B cell (primary cell): ENCODE measurements around the gene NFKBIZ. TPM values are rescaled to one million over a fixed set of nuclear protein-coding genes. Genes with fewer than 3 reads are reported as not detected.

Experiments used
- ATAC-seq: fragments of 200-7000 bp; cut with Tn5 transposase; one replicate; pipeline ENCODE4 v1.10.0; 2021; ENCODE audit warnings: low read depth, mild to moderate bottlenecking, moderate number of reproducible peaks, moderate library complexity
- CTCF ChIA-PET: fragments of 350-600 bp; sonication (Branson Sonifier 250); formaldehyde crosslinking; loops from one replicate; lab custom pipeline; 2021; ENCODE audit warnings: antibody characterized with exemption, inconsistent platforms; lab: Charles Lee
- POLR2A ChIA-PET: fragments of 350-600 bp; sonication (Branson Sonifier 250); formaldehyde crosslinking; loops from one replicate; lab custom pipeline; 2021; ENCODE audit warnings: antibody characterized with exemption; lab: Charles Lee
- DNase-seq: peaks from one replicate; pipeline ENCODE4 v3.0.0; 2013
- H2AFZ ChIP-seq: 2 replicates; pipeline ENCODE4 v1.6.1; 2012; ENCODE audit warnings: mild to moderate bottlenecking, low read depth, low read length; ENCODE audit not compliant: insufficient read depth, poor library complexity, severe bottlenecking
- H3K27ac ChIP-seq, 2 donors: 1 replicate in 1 of 2; 2 replicates in 1 of 2; pipeline ENCODE4 v1.5.1; 2012 to 2013; ENCODE audit warnings: low read length in 2 of 2, mild to moderate bottlenecking in 2 of 2, moderate library complexity in 1 of 2
- H3K27me3 ChIP-seq, 4 experiments: fragments of 200-600 bp in 1 of 4; sonication (generic) in 1 of 4; replicated peaks in 1 of 4; 1 replicate in 2 of 4; 2 replicates in 2 of 4; pipeline versions ENCODE4 v1.6.1 to v1.7.0; 2013 to 2016; ENCODE audit warnings: low read length in 3 of 4, mild to moderate bottlenecking in 2 of 4, mixed read lengths in 1 of 4, moderate library complexity in 1 of 4; ENCODE audit not compliant: insufficient read depth in 4 of 4, control insufficient read depth in 3 of 4; ENCODE audit errors: control extremely low read depth in 1 of 4
- H3K36me3 ChIP-seq, 2 experiments: replicated peaks in 1 of 2; 1 replicate in 1 of 2; 2 replicates in 1 of 2; pipeline versions ENCODE4 v1.6.1 to v1.7.1; 2013; ENCODE audit warnings: low read length in 1 of 2; ENCODE audit not compliant: insufficient read depth in 2 of 2, control insufficient read depth in 1 of 2; ENCODE audit errors: control extremely low read depth in 1 of 2, extremely low read depth in 1 of 2
- H3K4me1 ChIP-seq, 2 donors: fragments of 200-600 bp in 1 of 2; sonication (generic) in 1 of 2; 1 replicate in 1 of 2; 2 replicates in 1 of 2; pipeline versions ENCODE4 v1.5.1 to v1.6.1; 2013 to 2017; ENCODE audit warnings: low read length in 2 of 2; ENCODE audit not compliant: control insufficient read depth in 2 of 2, insufficient read depth in 2 of 2
- H3K4me2 ChIP-seq: replicated peaks from 2 replicates; pipeline ENCODE3; 2012; ENCODE audit warnings: mild to moderate bottlenecking, low read depth, low read length; ENCODE audit not compliant: poor library complexity, severe bottlenecking
- H3K4me3 ChIP-seq, 5 experiments: fragments of 200-600 bp in 1 of 5; sonication (generic) in 1 of 5; 1 replicate in 3 of 5; 2 replicates in 2 of 5; pipeline versions ENCODE4 v1.5.1 to v1.7.0; 2011 to 2016; ENCODE audit warnings: low read length in 4 of 5, mild to moderate bottlenecking in 4 of 5, low read depth in 2 of 5, control low read depth in 1 of 5, moderate library complexity in 1 of 5; ENCODE audit not compliant: insufficient read depth in 1 of 5; ENCODE audit errors: control extremely low read depth in 1 of 5, extremely low read depth in 1 of 5
- H3K79me2 ChIP-seq: fragments of 200-600 bp; sonication (generic); one replicate; pipeline ENCODE4 v1.6.0; 2016; ENCODE audit warnings: low read length; ENCODE audit not compliant: control insufficient read depth, insufficient read depth
- H3K9ac ChIP-seq: fragments of 200-600 bp; sonication (generic); 2 replicates; pipeline ENCODE4 v1.6.1; 2017; ENCODE audit warnings: mild to moderate bottlenecking, low read length, moderate library complexity
- H3K9me3 ChIP-seq, 3 donors: one replicate each; pipeline versions ENCODE4 v1.6.1 to v1.7.1; 2013; ENCODE audit warnings: low read length in 2 of 3; ENCODE audit not compliant: control insufficient read depth in 2 of 3, insufficient read depth in 1 of 3; ENCODE audit errors: control extremely low read depth in 1 of 3
- H4K20me1 ChIP-seq: 2 replicates; pipeline ENCODE4 v1.6.0; 2012; ENCODE audit warnings: mild to moderate bottlenecking, low read length; ENCODE audit not compliant: insufficient read depth, control insufficient read depth, poor library complexity, severe bottlenecking
- H3K27ac Mint-ChIP-seq: one replicate; pipeline ENCODE4 v1.8.0; 2021; ENCODE audit warnings: mixed read lengths
- H3K27me3 Mint-ChIP-seq: one replicate; pipeline ENCODE4 v1.8.0; 2021; ENCODE audit warnings: mixed read lengths
- H3K4me1 Mint-ChIP-seq: one replicate; pipeline ENCODE4 v1.8.0; 2021; ENCODE audit warnings: mixed read lengths
- H3K4me3 Mint-ChIP-seq: one replicate; pipeline ENCODE4 v1.8.0; 2021; ENCODE audit warnings: mixed read lengths
- H3K9me3 Mint-ChIP-seq: one replicate; pipeline ENCODE4 v1.8.0; 2022; ENCODE audit warnings: mixed read lengths; ENCODE audit not compliant: insufficient read depth
- EZH2 ChIP-seq: IDR thresholded peaks from 2 replicates; pipeline ENCODE4 v1.6.1; 2012; ENCODE audit warnings: borderline replicate concordance, low read depth, mild to moderate bottlenecking, moderate library complexity, low read length; ENCODE audit not compliant: insufficient read depth, poor library complexity, severe bottlenecking
- WGBS: methylation state at CpG from one replicate; pipeline ENCODE4 v1.1.5; 2013; ENCODE audit warnings: missing lambda C conversion rate; ENCODE audit not compliant: insufficient coverage; 5-methylcytosine and 5-hydroxymethylcytosine counted together
- intact Hi-C: fragments of 100-400 bp; cut with micrococcal nuclease; formaldehyde crosslinking; loops from one replicate; pipeline ENCODE4 v1.10.0; 2022
- polyA plus RNA-seq: library from polyadenylated mRNA; depleted of rRNA; stranded (reverse); fragments of >200 nt; gene quantifications from 2 replicates; pipeline ENCODE4 v1.2.3, GENCODE V29; 2012
- total RNA-seq, 2 donors: library from RNA; stranded (reverse); fragments of 120-200 nt in 1 of 2; gene quantifications; 1 replicate in 1 of 2; 2 replicates in 1 of 2; pipeline versions ENCODE4 v1.2.3 to v1.2.4, GENCODE V29; 2013 to 2022
- TF ChIP-seq, protein P1 (sequence below): fragments of 200-600 bp; IDR thresholded peaks from one replicate; pipeline ENCODE4 v1.8.0; 2022; ENCODE audit warnings: antibody characterized with exemption, mild to moderate bottlenecking

The NFKBIZ gene
- total and polyA plus RNA-seq, 2 donors (not counting 1 experiment from before 2014, with no cell fraction given) = 114 to 157 TPM

DNA sequence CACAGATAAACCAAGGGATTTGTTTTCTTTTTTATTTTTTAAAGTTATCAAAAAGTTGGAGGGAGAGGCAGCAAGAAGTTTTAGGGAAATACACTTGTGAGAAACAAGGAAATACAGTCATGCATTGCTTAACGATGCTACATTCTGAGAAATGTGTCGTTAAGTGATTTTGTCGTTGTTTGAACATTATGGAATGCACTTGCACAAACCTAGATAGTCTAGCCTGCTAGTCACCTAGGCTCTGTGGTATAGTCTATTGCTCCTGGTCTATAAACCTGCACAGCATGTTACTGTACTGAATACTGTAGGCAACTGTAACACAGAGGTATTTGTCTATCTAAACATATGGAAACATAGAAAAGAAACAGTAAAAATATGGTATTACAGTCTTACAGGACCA lies 2.0 kb upstream of the NFKBIZ start:
- peaks cover 63% of the 10 kb centered on the region for H3K79me2 ChIP-seq
- no peaks in the 10 kb centered on the region for H3K27me3 ChIP-seq
- peak overlapping the region; percentile 2 to 92 for H3K27ac ChIP-seq
- peaks cover 46% of the 10 kb centered on the region for H3K4me1 Mint-ChIP-seq
- ATAC-seq (no peak), DNase-seq (no peak)
- peaks cover 14% of the 10 kb centered on the region for H4K20me1 ChIP-seq
- no peaks in the 10 kb centered on the region for H3K9me3 Mint-ChIP-seq
- H2AFZ ChIP-seq = no peak overlapping the region
- TF ChIP-seq, protein P1, sequence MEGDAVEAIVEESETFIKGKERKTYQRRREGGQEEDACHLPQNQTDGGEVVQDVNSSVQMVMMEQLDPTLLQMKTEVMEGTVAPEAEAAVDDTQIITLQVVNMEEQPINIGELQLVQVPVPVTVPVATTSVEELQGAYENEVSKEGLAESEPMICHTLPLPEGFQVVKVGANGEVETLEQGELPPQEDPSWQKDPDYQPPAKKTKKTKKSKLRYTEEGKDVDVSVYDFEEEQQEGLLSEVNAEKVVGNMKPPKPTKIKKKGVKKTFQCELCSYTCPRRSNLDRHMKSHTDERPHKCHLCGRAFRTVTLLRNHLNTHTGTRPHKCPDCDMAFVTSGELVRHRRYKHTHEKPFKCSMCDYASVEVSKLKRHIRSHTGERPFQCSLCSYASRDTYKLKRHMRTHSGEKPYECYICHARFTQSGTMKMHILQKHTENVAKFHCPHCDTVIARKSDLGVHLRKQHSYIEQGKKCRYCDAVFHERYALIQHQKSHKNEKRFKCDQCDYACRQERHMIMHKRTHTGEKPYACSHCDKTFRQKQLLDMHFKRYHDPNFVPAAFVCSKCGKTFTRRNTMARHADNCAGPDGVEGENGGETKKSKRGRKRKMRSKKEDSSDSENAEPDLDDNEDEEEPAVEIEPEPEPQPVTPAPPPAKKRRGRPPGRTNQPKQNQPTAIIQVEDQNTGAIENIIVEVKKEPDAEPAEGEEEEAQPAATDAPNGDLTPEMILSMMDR = no peak
- TF ChIP-seq EZH2 = no peak
- 65% methylated on average over 3 of the region's 3 CpGs for WGBS
- H3K4me1 ChIP-seq = peaks cover 18 to 31% of the 10 kb centered on the region in 2 donors
- peaks cover 0 to 1% (median 0%) of the 10 kb centered on the region in 3 donors for H3K9me3 ChIP-seq
- POLR2A ChIA-PET = interaction anchor here (1.0 kb wide), 1 partner anchor 17 kb away, joined by 3 read pairs; no protein-coding TSS in a partner anchor
- CTCF ChIA-PET = interaction anchor here (0.7 to 4.7 kb wide), 6 partner anchors 12 to 378 kb away, joined by 3 to 57 read pairs (median 4); no protein-coding TSS in a partner anchor
- H3K9ac ChIP-seq = no peak overlapping the region
- H3K4me2 ChIP-seq = no peak overlapping the region
- peaks cover 0 to 4% of the 10 kb centered on the region in 2 experiments for H3K36me3 ChIP-seq
- no peak overlapping the region for H3K4me3 ChIP-seq
- no peaks in the 10 kb centered on the region for H3K27me3 Mint-ChIP-seq
- intact Hi-C loops = no loop called here
- H3K4me3 Mint-ChIP-seq = peak overlapping the region; percentile 5
- peak overlapping the region; percentile 85 for H3K27ac Mint-ChIP-seq

DNA sequence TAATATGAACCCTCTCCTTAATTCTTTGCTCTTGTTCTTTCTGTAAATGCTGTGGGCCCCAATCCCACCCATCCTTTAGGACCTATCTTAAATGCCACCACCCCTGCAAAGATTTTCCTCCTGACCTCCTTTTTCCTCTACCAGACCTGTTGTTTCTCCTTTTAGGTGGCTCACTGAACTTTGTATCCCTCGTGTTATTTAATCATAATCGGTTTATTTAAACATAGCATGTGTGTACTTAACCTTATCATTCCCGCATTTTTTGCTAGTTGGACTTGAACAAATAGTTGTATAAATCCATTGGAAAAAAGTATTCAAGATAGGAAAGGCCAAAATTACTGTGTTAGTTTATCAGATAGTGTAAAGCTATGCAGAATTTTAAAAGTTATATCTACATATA lies 988 bp upstream of the NFKBIZ start:
- peak overlapping the region; percentile 97 for H3K9ac ChIP-seq
- intact Hi-C loops = loop anchor here (2.0 kb wide), 1 partner anchor 70 kb away; the partner anchor contains the start of gene NXPE3
- H3K27ac ChIP-seq = peak overlapping the region; percentile 75 to 92
- ChIA-PET CTCF (interaction anchor here (0.7 to 4.7 kb wide), 6 partner anchors 30 to 381 kb away, joined by 3 to 57 read pairs (median 10); no protein-coding TSS in a partner anchor), POLR2A (interaction anchor here (0.7 to 3.1 kb wide), 7 partner anchors 9 to 331 kb away, joined by 3 to 41 read pairs (median 5); partner anchors contain the start of gene ZBTB11)
- peaks cover 61% of the 10 kb centered on the region for H3K79me2 ChIP-seq
- Mint-ChIP-seq H3K27me3 (no peaks in the 10 kb centered on the region), H3K27ac (peak overlapping the region; percentile 85), H3K4me3 (peak overlapping the region; percentile 99), H3K9me3 (no peaks in the 10 kb centered on the region), H3K4me1 (peaks cover 48% of the 10 kb centered on the region)
- ATAC-seq = no peak
- whole genome bisulfite sequencing = no CpG with 5 or more reads among the region's 3 CpGs
- peaks cover 18 to 32% of the 10 kb centered on the region in 2 donors for H3K4me1 ChIP-seq
- H3K4me2 ChIP-seq = peak overlapping the region; percentile 75
- peaks cover 22% of the 10 kb centered on the region for H4K20me1 ChIP-seq
- peak overlapping the region in 3 of 5 experiments; percentile 51 to 95 (median 59) for H3K4me3 ChIP-seq
- H2AFZ ChIP-seq = peak overlapping the region; percentile 72
- H3K9me3 ChIP-seq = no peaks in the 10 kb centered on the region
- H3K36me3 ChIP-seq = peaks cover 2 to 14% of the 10 kb centered on the region in 2 experiments
- DNase-seq = no peak
- TF ChIP-seq, protein P1 = no peak
- TF ChIP-seq EZH2 = no peak
- H3K27me3 ChIP-seq = no peaks in the 10 kb centered on the region
